Esophagus (tissue), 2 donors: ENCODE results near the gene PSMB4. TPM values are rescaled to one million over a fixed set of nuclear protein-coding genes. Genes with fewer than 3 reads are reported as not detected.

Experiments used
- polyA plus RNA-seq, 2 donors: library from polyadenylated mRNA; stranded (reverse); fragments of 200-250 nt; gene quantifications; one replicate each; pipeline ENCODE4 v1.2.3, GENCODE V29; 2013
- donor health status: healthy with polysubstance abuse.
- donor health status: Bipolar disorder and iron deficiency.

The PSMB4 gene
- polyA plus RNA-seq, 2 donors = 223 to 250 TPM

Other genes starting within 250 kb of the PSMB4 start
- gene TNFAIP8L2, start 242.9 kb upstream of the PSMB4 start, polyA plus RNA-seq = 1 to 10 TPM; 1.2 to 1.6 TPM
- 1 to 10 TPM; 3.8 TPM for gene LYSMD1, start 233.7 kb upstream of the PSMB4 start, polyA plus RNA-seq
- 10 to 100 TPM; 40.5 to 43.9 TPM for gene SCNM1, start 233.4 kb upstream of the PSMB4 start, polyA plus RNA-seq
- under 1 TPM; 0.14 to 0.22 TPM for gene TMOD4, start 223.6 kb upstream of the PSMB4 start, polyA plus RNA-seq
- gene VPS72, start 209.4 kb upstream of the PSMB4 start, polyA plus RNA-seq = 10 to 100 TPM; 27.2 to 28.2 TPM
- gene PIP5K1A, start 201.0 kb upstream of the PSMB4 start, polyA plus RNA-seq = 10 to 100 TPM; 16.4 to 23.2 TPM
- 100 to 1,000 TPM; 127 to 168 TPM for gene PSMD4, start 144.8 kb upstream of the PSMB4 start, polyA plus RNA-seq
- gene ZNF687, start 117.3 kb upstream of the PSMB4 start, polyA plus RNA-seq = 10 to 100 TPM in 1 of 2 donors, 1 to 10 TPM in 1; 8.0 to 11.4 TPM
- gene PI4KB, start 72.2 kb upstream of the PSMB4 start, polyA plus RNA-seq = 10 to 100 TPM; 22.3 to 28.6 TPM
- 10 to 100 TPM; 12.0 to 12.9 TPM for gene RFX5, start 52.3 kb upstream of the PSMB4 start, polyA plus RNA-seq
- gene SELENBP1, start 26.9 kb upstream of the PSMB4 start, polyA plus RNA-seq = 10 to 100 TPM; 23.5 to 27.4 TPM
- 10 to 100 TPM; 11.0 to 26.3 TPM for gene POGZ, start 59.9 kb downstream of the PSMB4 start, polyA plus RNA-seq
- gene CGN, start 111.8 kb downstream of the PSMB4 start, polyA plus RNA-seq = 10 to 100 TPM; 10.5 to 13.7 TPM
- gene TUFT1, start 140.7 kb downstream of the PSMB4 start, polyA plus RNA-seq = 10 to 100 TPM; 28.6 to 33.5 TPM
- 1 to 10 TPM; 3.9 to 5.1 TPM for gene SNX27, start 212.5 kb downstream of the PSMB4 start, polyA plus RNA-seq